WTC11 (cell line): Measurements from ENCODE around the gene RBM38. TPM values are rescaled to one million over a fixed set of nuclear protein-coding genes. Genes with fewer than 3 reads are reported as not detected.

Experiments used
- ATAC-seq: fragments of 200-7000 bp; cut with Tn5 transposase; 2 replicates; pipeline ENCODE4 v1.10.0; 2021; ENCODE audit warnings: mild to moderate bottlenecking, moderate library complexity
- CTCF ChIA-PET: fragments of 300-600 bp; sonication (Branson Sonifier 250); formaldehyde crosslinking; loops from one replicate; lab custom pipeline; 2021; ENCODE audit warnings: antibody characterized with exemption; lab: Charles Lee
- POLR2A ChIA-PET: fragments of 350-600 bp; sonication (Branson Sonifier 250); formaldehyde crosslinking; loops from one replicate; lab custom pipeline; 2021; ENCODE audit warnings: antibody characterized with exemption; lab: Charles Lee
- DNase-seq: peaks from one replicate; pipeline ENCODE4 v3.0.0; 2021; ENCODE audit warnings: low spot score
- H3K27ac Mint-ChIP-seq: 2 replicates; pipeline ENCODE4 v1.8.0; 2021; ENCODE audit warnings: mixed read lengths
- H3K27me3 Mint-ChIP-seq: 2 replicates; pipeline ENCODE4 v1.8.0; 2021; ENCODE audit warnings: low read depth, mild to moderate bottlenecking, moderate library complexity, mixed read lengths
- H3K36me3 Mint-ChIP-seq: 2 replicates; pipeline ENCODE4 v1.8.0; 2021; ENCODE audit warnings: mixed read lengths
- H3K4me1 Mint-ChIP-seq: 2 replicates; pipeline ENCODE4 v1.8.0; 2022; ENCODE audit warnings: mixed read lengths
- H3K4me3 Mint-ChIP-seq: 2 replicates; pipeline ENCODE4 v1.8.0; 2021; ENCODE audit warnings: mild to moderate bottlenecking, moderate library complexity, mixed read lengths
- H3K9me3 Mint-ChIP-seq: 2 replicates; pipeline ENCODE4 v1.8.0; 2021; ENCODE audit warnings: mixed read lengths
- ELF4 ChIP-seq: sonication (generic); formaldehyde crosslinking; IDR thresholded peaks from 2 replicates; pipeline ENCODE4 v1.8.1; 2022; ENCODE audit warnings: low read depth, mild to moderate bottlenecking, moderate library complexity, missing genetic modification reagents
- EMX1 ChIP-seq: fragments of 250-450 bp; sonication (Bioruptor Pico); IDR thresholded peaks from 2 replicates; pipeline ENCODE4 v1.8.0; 2021; ENCODE audit warnings: mild to moderate bottlenecking
- HMGA2 ChIP-seq: fragments of 250-450 bp; sonication (Bioruptor Pico); IDR thresholded peaks from 2 replicates; pipeline ENCODE4 v1.4.0; 2021; ENCODE audit warnings: mild to moderate bottlenecking, moderate library complexity
- JUN ChIP-seq: sonication (generic); formaldehyde crosslinking; IDR thresholded peaks from 2 replicates; pipeline ENCODE4 v1.8.0; 2023; ENCODE audit warnings: mild to moderate bottlenecking, missing genetic modification reagents
- KAT7 ChIP-seq: sonication (generic); formaldehyde crosslinking; IDR thresholded peaks from 2 replicates; pipeline ENCODE4 v1.8.1; 2023; ENCODE audit warnings: missing genetic modification reagents, mild to moderate bottlenecking, borderline replicate concordance
- RELA ChIP-seq: sonication (generic); formaldehyde crosslinking; IDR thresholded peaks from 2 replicates; pipeline ENCODE4 v1.8.1; 2022; ENCODE audit warnings: missing genetic modification reagents, mild to moderate bottlenecking, borderline replicate concordance
- SOX15 ChIP-seq: fragments of 250-450 bp; sonication (Bioruptor Pico); IDR thresholded peaks from 2 replicates; pipeline ENCODE4 v1.9.0; 2021; ENCODE audit warnings: mild to moderate bottlenecking
- ZNF219 ChIP-seq: sonication (generic); formaldehyde crosslinking; IDR thresholded peaks from 2 replicates; pipeline ENCODE4 v1.8.0; 2023; ENCODE audit warnings: missing genetic modification reagents, mild to moderate bottlenecking, borderline replicate concordance
- ZNF416 ChIP-seq: fragments of 250-450 bp; sonication (Bioruptor Pico); IDR thresholded peaks from 2 replicates; pipeline ENCODE4 v1.9.0; 2021; ENCODE audit warnings: mild to moderate bottlenecking, inconsistent platforms
- ZNF423 ChIP-seq: fragments of 250-450 bp; sonication (Bioruptor Pico); IDR thresholded peaks from 2 replicates; pipeline ENCODE4 v2.1.2; 2022; ENCODE audit warnings: mild to moderate bottlenecking, moderate library complexity
- ZNF671 ChIP-seq: fragments of 250-450 bp; sonication (Bioruptor Pico); IDR thresholded peaks from 2 replicates; pipeline ENCODE4 v1.8.0; 2021; ENCODE audit warnings: mild to moderate bottlenecking
- total RNA-seq: library from RNA; stranded (reverse); gene quantifications from 3 replicates; pipeline ENCODE4 v1.2.3, GENCODE V29; 2021
- TF ChIP-seq, protein P1 (sequence below): sonication (generic); formaldehyde crosslinking; IDR thresholded peaks from 2 replicates; pipeline ENCODE4 v1.8.1; 2023; ENCODE audit warnings: mild to moderate bottlenecking, missing genetic modification reagents
- TF ChIP-seq, protein P2 (sequence below): fragments of 200-600 bp; IDR thresholded peaks from 2 replicates; pipeline ENCODE4 v1.8.0; 2022; ENCODE audit warnings: antibody characterized with exemption
- TF ChIP-seq, protein P3 (sequence below): fragments of 250-450 bp; sonication (Bioruptor Pico); IDR thresholded peaks from 2 replicates; pipeline ENCODE4 v1.9.0; 2021; ENCODE audit warnings: mild to moderate bottlenecking, borderline replicate concordance
- TF ChIP-seq, protein P4 (sequence below): sonication (generic); formaldehyde crosslinking; IDR thresholded peaks from 2 replicates; pipeline ENCODE4 v1.8.0; 2023; ENCODE audit warnings: missing genetic modification reagents
- TF ChIP-seq, protein P5 (sequence below): fragments of 250-450 bp; sonication (Bioruptor Pico); IDR thresholded peaks from 2 replicates; pipeline ENCODE4 v1.9.0; 2021; ENCODE audit warnings: mild to moderate bottlenecking
- TF ChIP-seq, protein P6 (sequence below): sonication (generic); formaldehyde crosslinking; IDR thresholded peaks from 2 replicates; pipeline ENCODE4 v1.8.1; 2023; ENCODE audit warnings: mild to moderate bottlenecking, missing genetic modification reagents, moderate library complexity

Gene RBM38
- total RNA-seq, 1 experiment from 2014 or later: 69.0 TPM

DNA sequence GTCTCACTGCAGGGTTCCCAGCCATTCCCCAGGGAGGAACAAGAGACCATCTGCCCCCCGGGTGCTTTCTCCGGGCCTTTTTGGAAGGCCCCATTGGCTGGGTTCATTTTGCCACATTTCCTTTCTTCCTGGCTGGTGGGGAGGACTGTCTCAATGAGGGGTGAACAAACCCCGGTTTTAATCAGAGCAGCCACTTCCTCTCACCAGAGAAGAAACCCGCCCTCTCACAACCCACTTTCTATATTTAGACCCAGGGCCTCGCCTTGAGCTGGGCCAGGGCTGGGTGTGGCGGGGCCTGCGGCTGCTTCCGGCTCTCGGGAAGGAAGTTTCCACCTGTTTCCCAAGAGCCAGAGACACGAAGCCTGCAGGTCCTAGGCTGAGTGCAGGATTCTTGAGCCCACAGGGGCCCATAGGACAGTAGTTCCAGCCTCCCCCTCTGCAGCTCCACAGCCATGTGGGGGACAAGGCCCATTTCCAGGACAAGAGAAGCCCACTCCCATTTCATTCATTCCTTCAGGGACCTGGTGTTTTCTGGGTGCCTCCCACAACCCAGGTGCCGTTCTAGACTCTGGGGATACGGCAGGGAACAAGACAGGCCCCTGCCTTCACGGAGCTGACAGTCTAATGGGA, 41.8 kb downstream of the RBM38 start (continued):
- TF ChIP-seq, protein P1, sequence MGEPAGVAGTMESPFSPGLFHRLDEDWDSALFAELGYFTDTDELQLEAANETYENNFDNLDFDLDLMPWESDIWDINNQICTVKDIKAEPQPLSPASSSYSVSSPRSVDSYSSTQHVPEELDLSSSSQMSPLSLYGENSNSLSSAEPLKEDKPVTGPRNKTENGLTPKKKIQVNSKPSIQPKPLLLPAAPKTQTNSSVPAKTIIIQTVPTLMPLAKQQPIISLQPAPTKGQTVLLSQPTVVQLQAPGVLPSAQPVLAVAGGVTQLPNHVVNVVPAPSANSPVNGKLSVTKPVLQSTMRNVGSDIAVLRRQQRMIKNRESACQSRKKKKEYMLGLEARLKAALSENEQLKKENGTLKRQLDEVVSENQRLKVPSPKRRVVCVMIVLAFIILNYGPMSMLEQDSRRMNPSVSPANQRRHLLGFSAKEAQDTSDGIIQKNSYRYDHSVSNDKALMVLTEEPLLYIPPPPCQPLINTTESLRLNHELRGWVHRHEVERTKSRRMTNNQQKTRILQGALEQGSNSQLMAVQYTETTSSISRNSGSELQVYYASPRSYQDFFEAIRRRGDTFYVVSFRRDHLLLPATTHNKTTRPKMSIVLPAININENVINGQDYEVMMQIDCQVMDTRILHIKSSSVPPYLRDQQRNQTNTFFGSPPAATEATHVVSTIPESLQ (CRISPR knock-in tag): no peak
- TF ChIP-seq, protein P2, sequence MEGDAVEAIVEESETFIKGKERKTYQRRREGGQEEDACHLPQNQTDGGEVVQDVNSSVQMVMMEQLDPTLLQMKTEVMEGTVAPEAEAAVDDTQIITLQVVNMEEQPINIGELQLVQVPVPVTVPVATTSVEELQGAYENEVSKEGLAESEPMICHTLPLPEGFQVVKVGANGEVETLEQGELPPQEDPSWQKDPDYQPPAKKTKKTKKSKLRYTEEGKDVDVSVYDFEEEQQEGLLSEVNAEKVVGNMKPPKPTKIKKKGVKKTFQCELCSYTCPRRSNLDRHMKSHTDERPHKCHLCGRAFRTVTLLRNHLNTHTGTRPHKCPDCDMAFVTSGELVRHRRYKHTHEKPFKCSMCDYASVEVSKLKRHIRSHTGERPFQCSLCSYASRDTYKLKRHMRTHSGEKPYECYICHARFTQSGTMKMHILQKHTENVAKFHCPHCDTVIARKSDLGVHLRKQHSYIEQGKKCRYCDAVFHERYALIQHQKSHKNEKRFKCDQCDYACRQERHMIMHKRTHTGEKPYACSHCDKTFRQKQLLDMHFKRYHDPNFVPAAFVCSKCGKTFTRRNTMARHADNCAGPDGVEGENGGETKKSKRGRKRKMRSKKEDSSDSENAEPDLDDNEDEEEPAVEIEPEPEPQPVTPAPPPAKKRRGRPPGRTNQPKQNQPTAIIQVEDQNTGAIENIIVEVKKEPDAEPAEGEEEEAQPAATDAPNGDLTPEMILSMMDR: no peak
- TF ChIP-seq RELA (CRISPR knock-in tag): no peak

DNA sequence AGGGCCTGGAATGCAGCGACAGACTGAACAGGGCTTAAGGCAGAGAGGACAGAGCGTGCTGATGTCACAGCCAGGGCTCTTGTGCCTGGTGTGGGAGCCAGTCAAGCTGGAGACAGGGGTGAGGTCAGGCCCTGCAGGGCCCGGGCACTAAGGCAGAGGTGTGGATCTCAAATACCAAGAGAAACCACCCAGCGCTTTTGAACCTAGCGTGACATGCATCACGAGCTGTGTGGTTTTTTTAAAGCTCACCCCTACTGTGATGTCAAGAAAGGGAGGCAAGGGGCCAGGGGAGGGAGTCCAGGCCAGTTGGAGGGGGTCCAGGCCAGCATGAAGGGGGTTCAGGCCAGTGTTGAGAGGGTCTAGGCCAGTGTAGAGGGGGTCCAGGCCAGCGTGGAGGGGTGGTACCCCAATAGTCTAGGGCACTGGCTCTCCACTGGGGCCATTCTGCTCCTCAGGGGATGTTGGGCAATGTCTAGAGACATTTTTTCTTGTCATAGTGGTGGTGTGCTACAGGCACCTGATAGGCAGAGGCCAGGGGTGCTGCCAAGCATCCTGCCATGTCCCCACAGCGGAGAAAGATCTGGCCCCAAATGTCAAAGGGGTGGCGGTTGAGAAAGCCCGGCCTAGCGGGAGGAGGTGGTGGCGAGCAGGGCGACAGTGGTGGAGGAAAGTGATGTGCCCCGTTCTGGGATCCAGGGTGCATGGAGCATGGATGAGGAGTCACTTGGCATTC, 42.6 kb downstream of the RBM38 start:
- no peaks in the 10 kb centered on the region for H3K36me3 Mint-ChIP-seq
- H3K4me3 Mint-ChIP-seq: no peak overlapping the region
- ChIA-PET CTCF (interaction anchor here (0.6 to 1.4 kb wide), 8 partner anchors 9 to 50 kb away, joined by 3 to 7 read pairs (median 4); no protein-coding TSS in a partner anchor), POLR2A (no interaction called here)
- H3K9me3 Mint-ChIP-seq: no peaks in the 10 kb centered on the region
- no peak overlapping the region for H3K27ac Mint-ChIP-seq
- no peak for ATAC-seq
- H3K4me1 Mint-ChIP-seq: peaks cover 7% of the 10 kb centered on the region
- no peak for DNase-seq
- H3K27me3 Mint-ChIP-seq: peaks cover 2% of the 10 kb centered on the region; the same call in 1 of the 2 replicates
- no peak for TF ChIP-seq KAT7
- TF ChIP-seq, protein P3, sequence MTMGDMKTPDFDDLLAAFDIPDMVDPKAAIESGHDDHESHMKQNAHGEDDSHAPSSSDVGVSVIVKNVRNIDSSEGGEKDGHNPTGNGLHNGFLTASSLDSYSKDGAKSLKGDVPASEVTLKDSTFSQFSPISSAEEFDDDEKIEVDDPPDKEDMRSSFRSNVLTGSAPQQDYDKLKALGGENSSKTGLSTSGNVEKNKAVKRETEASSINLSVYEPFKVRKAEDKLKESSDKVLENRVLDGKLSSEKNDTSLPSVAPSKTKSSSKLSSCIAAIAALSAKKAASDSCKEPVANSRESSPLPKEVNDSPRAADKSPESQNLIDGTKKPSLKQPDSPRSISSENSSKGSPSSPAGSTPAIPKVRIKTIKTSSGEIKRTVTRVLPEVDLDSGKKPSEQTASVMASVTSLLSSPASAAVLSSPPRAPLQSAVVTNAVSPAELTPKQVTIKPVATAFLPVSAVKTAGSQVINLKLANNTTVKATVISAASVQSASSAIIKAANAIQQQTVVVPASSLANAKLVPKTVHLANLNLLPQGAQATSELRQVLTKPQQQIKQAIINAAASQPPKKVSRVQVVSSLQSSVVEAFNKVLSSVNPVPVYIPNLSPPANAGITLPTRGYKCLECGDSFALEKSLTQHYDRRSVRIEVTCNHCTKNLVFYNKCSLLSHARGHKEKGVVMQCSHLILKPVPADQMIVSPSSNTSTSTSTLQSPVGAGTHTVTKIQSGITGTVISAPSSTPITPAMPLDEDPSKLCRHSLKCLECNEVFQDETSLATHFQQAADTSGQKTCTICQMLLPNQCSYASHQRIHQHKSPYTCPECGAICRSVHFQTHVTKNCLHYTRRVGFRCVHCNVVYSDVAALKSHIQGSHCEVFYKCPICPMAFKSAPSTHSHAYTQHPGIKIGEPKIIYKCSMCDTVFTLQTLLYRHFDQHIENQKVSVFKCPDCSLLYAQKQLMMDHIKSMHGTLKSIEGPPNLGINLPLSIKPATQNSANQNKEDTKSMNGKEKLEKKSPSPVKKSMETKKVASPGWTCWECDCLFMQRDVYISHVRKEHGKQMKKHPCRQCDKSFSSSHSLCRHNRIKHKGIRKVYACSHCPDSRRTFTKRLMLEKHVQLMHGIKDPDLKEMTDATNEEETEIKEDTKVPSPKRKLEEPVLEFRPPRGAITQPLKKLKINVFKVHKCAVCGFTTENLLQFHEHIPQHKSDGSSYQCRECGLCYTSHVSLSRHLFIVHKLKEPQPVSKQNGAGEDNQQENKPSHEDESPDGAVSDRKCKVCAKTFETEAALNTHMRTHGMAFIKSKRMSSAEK (CRISPR knock-in tag): no peak
- TF ChIP-seq SOX15: no peak
- TF ChIP-seq ZNF219 (CRISPR knock-in tag): no peak
- no peak for TF ChIP-seq ELF4
- TF ChIP-seq, protein P1 (CRISPR knock-in tag): no peak
- no peak for TF ChIP-seq ZNF423 (CRISPR knock-in tag)
- TF ChIP-seq, protein P4, sequence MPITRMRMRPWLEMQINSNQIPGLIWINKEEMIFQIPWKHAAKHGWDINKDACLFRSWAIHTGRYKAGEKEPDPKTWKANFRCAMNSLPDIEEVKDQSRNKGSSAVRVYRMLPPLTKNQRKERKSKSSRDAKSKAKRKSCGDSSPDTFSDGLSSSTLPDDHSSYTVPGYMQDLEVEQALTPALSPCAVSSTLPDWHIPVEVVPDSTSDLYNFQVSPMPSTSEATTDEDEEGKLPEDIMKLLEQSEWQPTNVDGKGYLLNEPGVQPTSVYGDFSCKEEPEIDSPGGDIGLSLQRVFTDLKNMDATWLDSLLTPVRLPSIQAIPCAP (CRISPR knock-in tag): no peak
- TF ChIP-seq, protein P2: no peak
- TF ChIP-seq, protein P5, sequence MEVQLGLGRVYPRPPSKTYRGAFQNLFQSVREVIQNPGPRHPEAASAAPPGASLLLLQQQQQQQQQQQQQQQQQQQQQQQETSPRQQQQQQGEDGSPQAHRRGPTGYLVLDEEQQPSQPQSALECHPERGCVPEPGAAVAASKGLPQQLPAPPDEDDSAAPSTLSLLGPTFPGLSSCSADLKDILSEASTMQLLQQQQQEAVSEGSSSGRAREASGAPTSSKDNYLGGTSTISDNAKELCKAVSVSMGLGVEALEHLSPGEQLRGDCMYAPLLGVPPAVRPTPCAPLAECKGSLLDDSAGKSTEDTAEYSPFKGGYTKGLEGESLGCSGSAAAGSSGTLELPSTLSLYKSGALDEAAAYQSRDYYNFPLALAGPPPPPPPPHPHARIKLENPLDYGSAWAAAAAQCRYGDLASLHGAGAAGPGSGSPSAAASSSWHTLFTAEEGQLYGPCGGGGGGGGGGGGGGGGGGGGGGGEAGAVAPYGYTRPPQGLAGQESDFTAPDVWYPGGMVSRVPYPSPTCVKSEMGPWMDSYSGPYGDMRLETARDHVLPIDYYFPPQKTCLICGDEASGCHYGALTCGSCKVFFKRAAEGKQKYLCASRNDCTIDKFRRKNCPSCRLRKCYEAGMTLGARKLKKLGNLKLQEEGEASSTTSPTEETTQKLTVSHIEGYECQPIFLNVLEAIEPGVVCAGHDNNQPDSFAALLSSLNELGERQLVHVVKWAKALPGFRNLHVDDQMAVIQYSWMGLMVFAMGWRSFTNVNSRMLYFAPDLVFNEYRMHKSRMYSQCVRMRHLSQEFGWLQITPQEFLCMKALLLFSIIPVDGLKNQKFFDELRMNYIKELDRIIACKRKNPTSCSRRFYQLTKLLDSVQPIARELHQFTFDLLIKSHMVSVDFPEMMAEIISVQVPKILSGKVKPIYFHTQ: no peak
- no peak for TF ChIP-seq ZNF671 (CRISPR knock-in tag)
- TF ChIP-seq JUN (CRISPR knock-in tag): no peak
- TF ChIP-seq ZNF416 (CRISPR knock-in tag): no peak
- TF ChIP-seq, protein P6, sequence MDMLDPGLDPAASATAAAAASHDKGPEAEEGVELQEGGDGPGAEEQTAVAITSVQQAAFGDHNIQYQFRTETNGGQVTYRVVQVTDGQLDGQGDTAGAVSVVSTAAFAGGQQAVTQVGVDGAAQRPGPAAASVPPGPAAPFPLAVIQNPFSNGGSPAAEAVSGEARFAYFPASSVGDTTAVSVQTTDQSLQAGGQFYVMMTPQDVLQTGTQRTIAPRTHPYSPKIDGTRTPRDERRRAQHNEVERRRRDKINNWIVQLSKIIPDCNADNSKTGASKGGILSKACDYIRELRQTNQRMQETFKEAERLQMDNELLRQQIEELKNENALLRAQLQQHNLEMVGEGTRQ (CRISPR knock-in tag): no peak
- TF ChIP-seq HMGA2 (CRISPR knock-in tag): no peak
- TF ChIP-seq EMX1: no peak
